H1 (cell line): ENCODE results near the gene RRP1B.

Experiments
- BRCA1 ChIP-seq: IDR thresholded peaks from 2 replicates; pipeline ENCODE4 v1.6.1; 2012; ENCODE audit warnings: low read depth, low read length, improper control_type of control experiment
- CHD1 ChIP-seq: IDR thresholded peaks from 2 replicates; pipeline ENCODE4 v1.6.1; 2012; ENCODE audit warnings: low read depth, low read length, improper control_type of control experiment
- CHD2 ChIP-seq: IDR thresholded peaks from 2 replicates; pipeline ENCODE4 v1.6.1; 2012; ENCODE audit warnings: low read length, improper control_type of control experiment
- NRF1 ChIP-seq: IDR thresholded peaks from 2 replicates; pipeline ENCODE4 v1.6.1; 2011; ENCODE audit warnings: mild to moderate bottlenecking, low read depth, low read length, improper control_type of control experiment
- POLR2A ChIP-seq, 2 experiments: IDR thresholded peaks; 1 replicate in 1 of 2; 2 replicates in 1 of 2; pipeline ENCODE4 v1.6.1; 2011; ENCODE audit warnings: low read depth in 2 of 2, low read length in 2 of 2, mild to moderate bottlenecking in 2 of 2; ENCODE audit errors: control extremely low read depth in 1 of 2
- POLR2AphosphoS5 ChIP-seq: IDR thresholded peaks from 2 replicates; pipeline ENCODE4 v1.6.1; 2011; ENCODE audit warnings: low read depth, low read length
- RAD21 ChIP-seq, 2 experiments: IDR thresholded peaks in 1 of 2; conservative IDR thresholded peaks in 1 of 2; 2 replicates each; pipeline ENCODE4 v1.6.1; 2011; ENCODE audit warnings: low read depth in 2 of 2, low read length in 2 of 2, improper control_type of control experiment in 1 of 2, inconsistent platforms in 1 of 2, mild to moderate bottlenecking in 1 of 2, moderate library complexity in 1 of 2
- SIN3A ChIP-seq, 2 experiments: IDR thresholded peaks in 1 of 2; conservative IDR thresholded peaks in 1 of 2; 2 replicates each; pipeline ENCODE4 v1.6.1; 2011 to 2012; ENCODE audit warnings: low read length in 2 of 2, improper control_type of control experiment in 1 of 2, low read depth in 1 of 2, mild to moderate bottlenecking in 1 of 2
- SRF ChIP-seq: IDR thresholded peaks from 2 replicates; pipeline ENCODE4 v1.6.1; 2011; ENCODE audit warnings: mild to moderate bottlenecking, low read depth, low read length, moderate library complexity
- TF ChIP-seq, protein P1 (sequence below), 3 experiments: IDR thresholded peaks; 1 replicate in 2 of 3; 2 replicates in 1 of 3; pipeline versions ENCODE4 v1.5.1 to v1.6.1; 2011; ENCODE audit warnings: low read length in 3 of 3, mild to moderate bottlenecking in 3 of 3, inconsistent platforms in 2 of 3, low read depth in 1 of 3, moderate library complexity in 1 of 3; ENCODE audit not compliant: insufficient read depth in 1 of 3; ENCODE audit errors: control extremely low read depth in 1 of 3

DNA sequence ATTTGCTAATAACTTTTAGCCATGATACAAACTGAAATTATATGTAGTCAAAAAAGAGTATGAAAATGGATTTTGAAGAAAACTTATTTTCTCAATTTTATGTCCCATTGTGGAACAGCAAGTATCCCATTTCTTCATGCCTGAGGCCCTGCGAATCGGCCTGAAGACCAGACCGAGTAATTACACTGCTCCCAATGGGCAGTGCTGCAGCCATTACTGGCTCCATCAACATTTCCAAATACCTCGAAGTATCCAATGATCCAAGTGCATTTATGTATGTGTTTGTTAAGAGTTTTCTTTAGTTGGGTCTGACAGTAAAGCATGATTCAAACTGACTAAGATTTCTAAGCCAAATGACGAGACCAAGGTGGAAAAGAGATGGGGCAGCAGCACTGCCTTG is 44.5 kb upstream of the RRP1B start:
- TF ChIP-seq, protein P1, sequence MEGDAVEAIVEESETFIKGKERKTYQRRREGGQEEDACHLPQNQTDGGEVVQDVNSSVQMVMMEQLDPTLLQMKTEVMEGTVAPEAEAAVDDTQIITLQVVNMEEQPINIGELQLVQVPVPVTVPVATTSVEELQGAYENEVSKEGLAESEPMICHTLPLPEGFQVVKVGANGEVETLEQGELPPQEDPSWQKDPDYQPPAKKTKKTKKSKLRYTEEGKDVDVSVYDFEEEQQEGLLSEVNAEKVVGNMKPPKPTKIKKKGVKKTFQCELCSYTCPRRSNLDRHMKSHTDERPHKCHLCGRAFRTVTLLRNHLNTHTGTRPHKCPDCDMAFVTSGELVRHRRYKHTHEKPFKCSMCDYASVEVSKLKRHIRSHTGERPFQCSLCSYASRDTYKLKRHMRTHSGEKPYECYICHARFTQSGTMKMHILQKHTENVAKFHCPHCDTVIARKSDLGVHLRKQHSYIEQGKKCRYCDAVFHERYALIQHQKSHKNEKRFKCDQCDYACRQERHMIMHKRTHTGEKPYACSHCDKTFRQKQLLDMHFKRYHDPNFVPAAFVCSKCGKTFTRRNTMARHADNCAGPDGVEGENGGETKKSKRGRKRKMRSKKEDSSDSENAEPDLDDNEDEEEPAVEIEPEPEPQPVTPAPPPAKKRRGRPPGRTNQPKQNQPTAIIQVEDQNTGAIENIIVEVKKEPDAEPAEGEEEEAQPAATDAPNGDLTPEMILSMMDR (IDR thresholded peaks at IDR 0.05; ENCODE audit: control extremely low read depth in 1 of 3, insufficient read depth in 1 of 3, low read depth in 1 of 3, low read length in 3 of 3): no peak
- TF ChIP-seq NRF1: no peak
- TF ChIP-seq CHD2: no peak
- TF ChIP-seq BRCA1: no peak
- TF ChIP-seq SIN3A (conservative IDR thresholded peaks at IDR 0.05 in 1 of 2, IDR thresholded peaks at IDR 0.05 in 1 of 2; ENCODE audit: low read depth in 1 of 2, low read length in 2 of 2): no peak
- TF ChIP-seq POLR2A (IDR thresholded peaks at IDR 0.05; ENCODE audit: control extremely low read depth in 1 of 2, low read depth in 2 of 2, low read length in 2 of 2): no peak
- TF ChIP-seq SRF: no peak
- TF ChIP-seq CHD1: no peak
- no peak for TF ChIP-seq RAD21 (IDR thresholded peaks at IDR 0.05 in 1 of 2, conservative IDR thresholded peaks at IDR 0.05 in 1 of 2; ENCODE audit: low read depth in 2 of 2, low read length in 2 of 2)
- TF ChIP-seq POLR2AphosphoS5: no peak
